ENCODE data around the gene GDPD2. TPM values are rescaled to one million over a fixed set of nuclear protein-coding genes. Genes with fewer than 3 reads are reported as not detected.

Gene GDPD2
- total RNA-seq, 6 experiments from 2014 or later, result not detected

DNA sequence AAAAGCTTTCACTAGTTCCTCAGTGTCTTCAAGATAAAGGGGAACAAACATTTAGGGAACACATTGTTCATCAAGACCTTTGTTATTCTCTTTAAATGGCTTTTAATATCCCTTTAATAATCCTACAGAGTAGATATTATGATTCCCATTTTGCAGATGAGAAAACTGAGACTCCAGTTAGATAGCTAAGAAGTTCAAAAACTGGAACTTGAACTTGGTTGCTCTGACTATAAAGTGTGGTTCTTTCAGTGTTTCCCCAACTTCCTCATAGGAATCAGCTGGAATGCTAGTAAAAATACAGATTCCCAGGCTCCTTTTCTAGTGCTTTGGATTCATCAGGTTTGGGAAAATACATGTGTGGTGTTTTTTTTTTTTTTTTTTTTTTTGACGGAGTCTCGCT lies 59.2 kb downstream of the GDPD2 start:
- DNase-seq (no peak), ATAC-seq (no peak)
- H3K4me1 ChIP-seq, result no peaks in the 10 kb centered on the region
- H3K9me3 ChIP-seq, result no peaks in the 10 kb centered on the region
- H3K27ac ChIP-seq, result no peak overlapping the region
- peaks cover 0 to 6% of the 10 kb centered on the region in 2 donors for H3K27me3 ChIP-seq
- H3K36me3 ChIP-seq, result no peaks in the 10 kb centered on the region
- TF ChIP-seq, protein P1, sequence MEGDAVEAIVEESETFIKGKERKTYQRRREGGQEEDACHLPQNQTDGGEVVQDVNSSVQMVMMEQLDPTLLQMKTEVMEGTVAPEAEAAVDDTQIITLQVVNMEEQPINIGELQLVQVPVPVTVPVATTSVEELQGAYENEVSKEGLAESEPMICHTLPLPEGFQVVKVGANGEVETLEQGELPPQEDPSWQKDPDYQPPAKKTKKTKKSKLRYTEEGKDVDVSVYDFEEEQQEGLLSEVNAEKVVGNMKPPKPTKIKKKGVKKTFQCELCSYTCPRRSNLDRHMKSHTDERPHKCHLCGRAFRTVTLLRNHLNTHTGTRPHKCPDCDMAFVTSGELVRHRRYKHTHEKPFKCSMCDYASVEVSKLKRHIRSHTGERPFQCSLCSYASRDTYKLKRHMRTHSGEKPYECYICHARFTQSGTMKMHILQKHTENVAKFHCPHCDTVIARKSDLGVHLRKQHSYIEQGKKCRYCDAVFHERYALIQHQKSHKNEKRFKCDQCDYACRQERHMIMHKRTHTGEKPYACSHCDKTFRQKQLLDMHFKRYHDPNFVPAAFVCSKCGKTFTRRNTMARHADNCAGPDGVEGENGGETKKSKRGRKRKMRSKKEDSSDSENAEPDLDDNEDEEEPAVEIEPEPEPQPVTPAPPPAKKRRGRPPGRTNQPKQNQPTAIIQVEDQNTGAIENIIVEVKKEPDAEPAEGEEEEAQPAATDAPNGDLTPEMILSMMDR (IDR thresholded peaks at IDR 0.05), result no peak
- no peak for TF ChIP-seq POLR2A (IDR thresholded peaks at IDR 0.05)
- 72% methylated on average over 2 of the region's 2 CpGs for WGBS (ENCODE audit: insufficient coverage, low coverage, low lambda C conversion rate, missing lambda C conversion rate)
- intact Hi-C loops (cut with DNase I), result no loop called here
- H3K4me3 ChIP-seq, result no peak overlapping the region

Small RNAs within 50 kb of the gene (small RNA-seq; reads per million reads assigned to genes)
- 0 reads per million in 2 experiments for gene RNU4-81P
- 7.2 to 7.7 reads per million in 2 experiments for gene RNY4P23

Other genes with a start within 250 kb of the GDPD2 start
- gene DGAT2L6, start 245.8 kb upstream of the GDPD2 start, total RNA-seq, result not detected
- not detected for gene AWAT1, start 188.7 kb upstream of the GDPD2 start, total RNA-seq
- 1 to 10 TPM in 1 of 6 experiments, under 1 TPM in 5; 0.18 to 1.4 (median 0.26) TPM for gene P2RY4, start 163.1 kb upstream of the GDPD2 start, total RNA-seq
- not detected for gene ARR3, start 155.0 kb upstream of the GDPD2 start, total RNA-seq
- not detected for gene RAB41, start 141.1 kb upstream of the GDPD2 start, total RNA-seq
- gene PDZD11, start 133.4 kb upstream of the GDPD2 start, total RNA-seq, result 10 to 100 TPM; 12.5 to 20.9 (median 16.1) TPM
- gene KIF4A, start 133.2 kb upstream of the GDPD2 start, total RNA-seq, result 1 to 10 TPM in 1 of 6 experiments, under 1 TPM in 4, not detected in 1; 0.19 to 1.4 (median 0.68) TPM
- gene DLG3, start 21.5 kb downstream of the GDPD2 start, total RNA-seq, result 1 to 10 TPM in 3 of 6 experiments, under 1 TPM in 3; 0.37 to 2.1 (median 1.1) TPM

Measured in right lobe of liver (tissue), 6 donors.